Measurements from ENCODE around the gene RAB14. TPM values are rescaled to one million over a fixed set of nuclear protein-coding genes. Genes with fewer than 3 reads are reported as not detected.
A peak's percentile ranks its signal among the peaks of the same experiment; 100 is the strongest.
"Not testable (repeated sequence)": the region's sequence is repeated elsewhere in the genome, so short reads cannot be mapped to it uniquely, and the experiment has no call there.

The RAB14 gene
- total RNA-seq, 1 experiment from 2014 or later: 29.4 TPM

GRCh38 chr9:121156263-121156731 is 45.4 kb downstream of the RAB14 start:
- peak; percentile 71 for DNase-seq (ENCODE audit: low read depth)

GRCh38 chr9:121154782-121155181 is 46.9 kb downstream of the RAB14 start:
- DNase-seq (ENCODE audit: low read depth): peak; percentile 6

GRCh38 chr9:121153642-121154041 is 48.0 kb downstream of the RAB14 start:
- peak; percentile 3 for DNase-seq (ENCODE audit: low read depth)

- DNase-seq (ENCODE audit: low read depth): no peak
Measured at GRCh38 chr9:121150188-121150587, 51.5 kb downstream of the RAB14 start.

GRCh38 chr9:121144482-121144881 is 57.2 kb downstream of the RAB14 start:
- DNase-seq (ENCODE audit: low read depth): no peak

- DNase-seq (ENCODE audit: low read depth): no peak
Measured at GRCh38 chr9:121143771-121144170, 57.9 kb downstream of the RAB14 start.

- no peak for DNase-seq (ENCODE audit: low read depth)
Measured at GRCh38 chr9:121141706-121142105, 60.0 kb downstream of the RAB14 start.

- no peak for DNase-seq (ENCODE audit: low read depth)
Measured at GRCh38 chr9:121141306-121141705, 60.4 kb downstream of the RAB14 start.

GRCh38 chr9:121140162-121140561 is 61.5 kb downstream of the RAB14 start:
- no peak for DNase-seq (ENCODE audit: low read depth)

GRCh38 chr9:121138973-121139372 is 62.7 kb downstream of the RAB14 start:
- peak; percentile 37 for DNase-seq (ENCODE audit: low read depth)

GRCh38 chr9:121138561-121138960 is 63.1 kb downstream of the RAB14 start:
- no peak for DNase-seq (ENCODE audit: low read depth)

GRCh38 chr9:121135642-121136041 is 66.0 kb downstream of the RAB14 start:
- DNase-seq (ENCODE audit: low read depth): no peak

- no peak for DNase-seq (ENCODE audit: low read depth)
Measured at GRCh38 chr9:121133104-121133816, 68.4 kb downstream of the RAB14 start.

GRCh38 chr9:121129384-121129783 is 72.3 kb downstream of the RAB14 start:
- not testable (repeated sequence) for DNase-seq (ENCODE audit: low read depth)

Other genes with a start within 250 kb of the RAB14 start
- gene C5, start 151.6 kb downstream of the RAB14 start, total RNA-seq (2014; rRNA removed): 3.6 and 4.0 TPM in 2 replicates
- 12.8 and 13.5 TPM in 2 replicates for gene CNTRL, start 126.9 kb downstream of the RAB14 start, total RNA-seq (2014; rRNA removed)
- 453 and 467 TPM in 2 replicates for gene GSN, start 66.3 kb upstream of the RAB14 start, total RNA-seq (2014; rRNA removed)
- 88.7 and 107 TPM in 2 replicates for gene STOM, start 168.4 kb upstream of the RAB14 start, total RNA-seq (2014; rRNA removed)

Measured in LHCN-M2 (cell line).